Measurements from ENCODE around the gene AVEN. TPM values are rescaled to one million over a fixed set of nuclear protein-coding genes. Genes with fewer than 3 reads are reported as not detected.
"Not testable (repeated sequence)": the region's sequence is repeated elsewhere in the genome, so short reads cannot be mapped to it uniquely, and the experiment has no call there.

AVEN gene
- total RNA-seq, 1 experiment from 2014 or later = 3.1 TPM

DNA sequence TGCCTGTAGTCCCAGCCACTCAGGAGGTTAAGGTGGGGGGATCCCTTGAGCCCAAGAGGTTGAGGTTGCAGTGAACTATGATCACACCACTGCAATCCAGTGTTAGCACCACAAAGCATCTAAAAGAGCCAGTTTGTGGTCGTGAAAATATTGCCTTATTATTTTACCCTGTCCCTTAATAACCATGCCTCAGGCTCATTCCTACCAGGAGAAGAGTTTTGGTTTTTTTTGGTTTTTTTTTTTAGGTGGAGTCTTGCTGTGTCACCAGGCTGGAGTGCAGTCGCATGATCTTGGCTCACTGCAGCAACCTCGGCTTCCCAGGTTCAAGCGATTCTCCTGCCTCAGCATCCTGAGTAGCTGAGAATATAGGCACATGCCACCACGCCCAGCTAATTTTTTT is 17.9 kb upstream of the AVEN start:
- BruUV-seq (replicated peaks) = no TSS peak
- intact Hi-C loops (cut with micrococcal nuclease; ENCODE audit: unreplicated experiment) = no loop called here
- H3K27ac Mint-ChIP-seq (ENCODE audit: unreplicated experiment) = no peak overlapping the region
- TF ChIP-seq, protein P1, sequence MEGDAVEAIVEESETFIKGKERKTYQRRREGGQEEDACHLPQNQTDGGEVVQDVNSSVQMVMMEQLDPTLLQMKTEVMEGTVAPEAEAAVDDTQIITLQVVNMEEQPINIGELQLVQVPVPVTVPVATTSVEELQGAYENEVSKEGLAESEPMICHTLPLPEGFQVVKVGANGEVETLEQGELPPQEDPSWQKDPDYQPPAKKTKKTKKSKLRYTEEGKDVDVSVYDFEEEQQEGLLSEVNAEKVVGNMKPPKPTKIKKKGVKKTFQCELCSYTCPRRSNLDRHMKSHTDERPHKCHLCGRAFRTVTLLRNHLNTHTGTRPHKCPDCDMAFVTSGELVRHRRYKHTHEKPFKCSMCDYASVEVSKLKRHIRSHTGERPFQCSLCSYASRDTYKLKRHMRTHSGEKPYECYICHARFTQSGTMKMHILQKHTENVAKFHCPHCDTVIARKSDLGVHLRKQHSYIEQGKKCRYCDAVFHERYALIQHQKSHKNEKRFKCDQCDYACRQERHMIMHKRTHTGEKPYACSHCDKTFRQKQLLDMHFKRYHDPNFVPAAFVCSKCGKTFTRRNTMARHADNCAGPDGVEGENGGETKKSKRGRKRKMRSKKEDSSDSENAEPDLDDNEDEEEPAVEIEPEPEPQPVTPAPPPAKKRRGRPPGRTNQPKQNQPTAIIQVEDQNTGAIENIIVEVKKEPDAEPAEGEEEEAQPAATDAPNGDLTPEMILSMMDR (IDR thresholded peaks at IDR 0.05; ENCODE audit: unreplicated experiment) = no peak
- no peaks in the 10 kb centered on the region for H3K27me3 Mint-ChIP-seq (ENCODE audit: unreplicated experiment)
- H3K4me3 Mint-ChIP-seq (ENCODE audit: low read depth, unreplicated experiment) = no peak overlapping the region
- CTCF ChIA-PET = no interaction called here
- no peak for DNase-seq
- H3K9me3 Mint-ChIP-seq (ENCODE audit: low read depth, unreplicated experiment) = no peaks in the 10 kb centered on the region
- no peaks in the 10 kb centered on the region for H3K4me1 Mint-ChIP-seq (ENCODE audit: low read depth, unreplicated experiment)
- no peaks in the 10 kb centered on the region for H3K36me3 Mint-ChIP-seq (ENCODE audit: insufficient read depth, unreplicated experiment)

DNA sequence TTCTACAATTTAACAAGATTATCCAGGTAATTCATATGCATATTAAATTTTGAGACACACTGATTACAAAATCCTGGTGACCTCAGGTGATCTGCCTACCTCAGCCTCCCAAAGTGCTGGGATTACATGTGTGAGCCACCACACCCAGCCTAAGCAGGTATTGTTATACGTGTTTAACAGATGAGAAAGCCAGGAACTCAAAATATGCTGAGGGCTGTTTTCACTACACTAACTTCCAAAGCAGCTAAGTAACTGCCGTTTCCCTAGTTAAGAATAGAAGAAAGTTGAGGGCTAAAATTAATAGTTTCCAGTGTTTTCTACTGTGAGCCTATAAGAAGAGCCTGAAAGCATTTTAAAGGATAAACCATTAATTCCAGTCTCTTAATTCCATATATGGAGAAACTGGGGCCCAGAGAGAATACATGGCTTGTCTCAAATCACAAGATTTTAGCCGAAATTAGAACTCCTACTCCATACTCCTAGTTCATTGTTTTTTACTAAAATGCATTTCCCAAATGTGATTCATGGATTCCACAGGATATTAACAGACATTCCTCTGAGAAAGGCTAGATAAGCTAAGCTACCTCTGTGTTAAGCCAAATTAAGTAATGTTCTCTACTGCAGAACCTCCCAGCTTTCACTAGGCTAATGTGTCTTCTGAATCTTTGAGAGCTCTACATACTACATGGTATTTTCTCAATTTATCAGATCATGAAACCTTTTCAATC is 17.0 kb upstream of the AVEN start:
- TF ChIP-seq, protein P1 (IDR thresholded peaks at IDR 0.05; ENCODE audit: unreplicated experiment) = no peak
- no peak overlapping the region for H3K27ac Mint-ChIP-seq (ENCODE audit: unreplicated experiment)
- no peak overlapping the region for H3K4me3 Mint-ChIP-seq (ENCODE audit: low read depth, unreplicated experiment)
- no peaks in the 10 kb centered on the region for H3K4me1 Mint-ChIP-seq (ENCODE audit: low read depth, unreplicated experiment)
- DNase-seq = no peak
- BruUV-seq (replicated peaks) = no TSS peak
- H3K36me3 Mint-ChIP-seq (ENCODE audit: insufficient read depth, unreplicated experiment) = no peaks in the 10 kb centered on the region
- peaks cover 8% of the 10 kb centered on the region for H3K27me3 Mint-ChIP-seq (ENCODE audit: unreplicated experiment)
- CTCF ChIA-PET = no interaction called here
- peaks cover 4% of the 10 kb centered on the region for H3K9me3 Mint-ChIP-seq (ENCODE audit: low read depth, unreplicated experiment)
- intact Hi-C loops (cut with micrococcal nuclease; ENCODE audit: unreplicated experiment) = no loop called here

DNA sequence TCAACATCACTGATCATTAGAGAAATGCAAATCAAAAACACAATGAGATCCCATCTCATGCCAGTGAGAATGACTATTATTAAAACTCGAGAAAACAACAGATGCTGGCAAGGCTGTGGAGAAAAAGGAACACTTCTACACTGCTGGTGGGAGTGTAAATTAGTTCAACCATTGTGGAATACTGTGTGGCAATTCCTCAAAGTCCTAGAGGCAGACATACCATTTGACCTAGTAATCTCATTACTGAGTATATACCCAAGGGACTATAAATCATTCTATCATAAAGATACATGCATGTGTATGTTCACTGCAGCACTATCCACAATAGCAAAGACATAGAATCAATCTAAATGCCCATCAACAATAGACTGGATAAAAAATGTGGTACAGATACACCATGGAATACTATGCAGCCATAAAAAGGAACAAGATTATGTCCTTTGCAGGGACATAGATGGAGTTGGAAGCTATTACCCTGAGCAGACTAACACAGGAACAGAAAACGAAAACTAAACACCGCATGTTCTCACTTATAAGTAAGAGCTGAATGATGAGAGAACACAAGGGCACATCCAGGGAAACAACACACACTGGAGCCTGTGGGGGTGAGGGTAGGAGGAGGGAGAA is 15.2 kb upstream of the AVEN start:
- Mint-ChIP-seq H3K27ac (ENCODE audit: unreplicated experiment) (no peak overlapping the region), H3K4me1 (ENCODE audit: low read depth, unreplicated experiment) (no peaks in the 10 kb centered on the region), H3K27me3 (ENCODE audit: unreplicated experiment) (peaks cover 12% of the 10 kb centered on the region), H3K36me3 (ENCODE audit: insufficient read depth, unreplicated experiment) (no peaks in the 10 kb centered on the region), H3K9me3 (ENCODE audit: low read depth, unreplicated experiment) (peaks cover 6% of the 10 kb centered on the region), H3K4me3 (ENCODE audit: low read depth, unreplicated experiment) (no peak overlapping the region)
- TF ChIP-seq, protein P1 (IDR thresholded peaks at IDR 0.05; ENCODE audit: unreplicated experiment) = no peak
- intact Hi-C loops (cut with micrococcal nuclease; ENCODE audit: unreplicated experiment) = no loop called here
- CTCF ChIA-PET = no interaction called here
- DNase-seq = no peak
- no TSS peak for BruUV-seq (replicated peaks)

DNA sequence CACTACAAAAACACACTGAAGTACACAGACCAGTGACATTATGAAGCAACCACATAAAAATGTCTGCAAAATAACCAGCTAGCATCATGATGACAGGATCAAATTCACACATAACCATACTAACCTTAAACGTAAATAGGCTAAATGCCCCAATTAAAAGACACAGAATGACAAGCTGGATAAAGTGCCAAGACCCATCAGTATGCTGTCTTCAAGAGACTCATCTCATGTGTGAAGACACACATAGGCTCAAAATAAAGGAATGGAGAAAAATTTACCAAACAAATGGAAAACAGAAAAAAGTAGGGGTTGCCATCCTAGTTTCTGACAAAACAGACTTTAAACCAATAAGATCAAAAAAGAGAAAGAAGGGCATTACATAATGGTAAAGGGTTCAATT is 11.4 kb upstream of the AVEN start:
- H3K36me3 Mint-ChIP-seq (ENCODE audit: insufficient read depth, unreplicated experiment); BruUV-seq (replicated peaks); H3K9me3 Mint-ChIP-seq (ENCODE audit: low read depth, unreplicated experiment); CTCF ChIA-PET; H3K4me3 Mint-ChIP-seq (ENCODE audit: low read depth, unreplicated experiment); H3K4me1 Mint-ChIP-seq (ENCODE audit: low read depth, unreplicated experiment); intact Hi-C loops (cut with micrococcal nuclease; ENCODE audit: unreplicated experiment); H3K27ac Mint-ChIP-seq (ENCODE audit: unreplicated experiment); DNase-seq: not testable (repeated sequence)
- H3K27me3 Mint-ChIP-seq (ENCODE audit: unreplicated experiment) = peaks cover 12% of the 10 kb centered on the region

DNA sequence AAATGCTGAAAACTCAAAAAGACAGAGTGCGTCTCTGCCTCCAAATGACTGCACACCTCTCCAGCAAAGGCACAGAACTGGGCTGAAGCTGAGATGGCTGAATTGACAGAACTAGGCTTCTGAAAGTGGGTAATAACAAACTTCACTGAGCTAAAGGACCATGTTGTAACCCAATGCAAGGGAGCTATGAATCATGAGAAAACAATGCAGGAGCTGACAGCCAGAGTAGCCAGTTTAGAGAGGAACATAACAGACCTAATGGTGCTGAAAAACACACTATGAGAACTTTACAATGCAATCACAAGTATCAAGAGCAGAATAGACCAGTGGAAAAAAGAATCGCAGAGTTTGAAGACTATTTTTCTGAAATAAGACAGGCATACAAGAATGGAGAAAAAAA is 10.1 kb upstream of the AVEN start:
- peaks cover 12% of the 10 kb centered on the region for H3K27me3 Mint-ChIP-seq (ENCODE audit: unreplicated experiment)
- CTCF ChIA-PET = no interaction called here
- intact Hi-C loops (cut with micrococcal nuclease; ENCODE audit: unreplicated experiment) = no loop called here
- H3K27ac Mint-ChIP-seq (ENCODE audit: unreplicated experiment) = no peak overlapping the region
- no peaks in the 10 kb centered on the region for H3K4me1 Mint-ChIP-seq (ENCODE audit: low read depth, unreplicated experiment)
- TF ChIP-seq, protein P1 (IDR thresholded peaks at IDR 0.05; ENCODE audit: unreplicated experiment) = no peak
- no TSS peak for BruUV-seq (replicated peaks)
- no peaks in the 10 kb centered on the region for H3K36me3 Mint-ChIP-seq (ENCODE audit: insufficient read depth, unreplicated experiment)
- peaks cover 6% of the 10 kb centered on the region for H3K9me3 Mint-ChIP-seq (ENCODE audit: low read depth, unreplicated experiment)
- no peak overlapping the region for H3K4me3 Mint-ChIP-seq (ENCODE audit: low read depth, unreplicated experiment)
- no peak for DNase-seq

Measured in Calu3 (cell line).